SKM-1 treated with dmso at 0.1 percent for 144 hours (cell line): ENCODE measurements around the gene COCH.
"Not testable (repeated sequence)": the region's sequence is repeated elsewhere in the genome, so short reads cannot be mapped to it uniquely, and the experiment has no call there.

ENCODE experiments used
- DNase-seq: peaks from one replicate; lab custom pipeline; 2025; ENCODE audit not compliant: unreplicated experiment; lab: John Stamatoyannopoulos, UW

The COCH gene

GRCh38 chr14:30921305-30921704 is 46.9 kb downstream of the COCH start:
- DNase-seq, result no peak

- DNase-seq, result no peak
Observed at GRCh38 chr14:30921788-30922187, 47.4 kb downstream of the COCH start.

- no peak for DNase-seq
Observed at GRCh38 chr14:30925254-30925653, 50.9 kb downstream of the COCH start.

GRCh38 chr14:30928462-30928861 is 54.1 kb downstream of the COCH start:
- DNase-seq, result no peak

- DNase-seq, result not testable (repeated sequence)
Observed at GRCh38 chr14:30933937-30934336, 59.6 kb downstream of the COCH start.

GRCh38 chr14:30935445-30935844 is 61.1 kb downstream of the COCH start:
- DNase-seq, result no peak

- DNase-seq, result no peak
Observed at GRCh38 chr14:30938617-30939016, 64.3 kb downstream of the COCH start.
